Epithelial cell of proximal tubule (primary cell): ENCODE data around the gene COA1. TPM values are rescaled to one million over a fixed set of nuclear protein-coding genes. Genes with fewer than 3 reads are reported as not detected.

Experiments
- DNase-seq: peaks from one replicate; pipeline ENCODE4 v3.0.0-alpha.2; 2011; ENCODE audit warnings: low read depth
- H3K4me3 ChIP-seq: 2 replicates; pipeline ENCODE4 v1.5.1; 2011; ENCODE audit warnings: low read depth, mild to moderate bottlenecking, low read length
- total RNA-seq: library from RNA; depleted of rRNA; stranded (reverse); fragments of >200 nt; gene quantifications from 2 replicates; pipeline ENCODE4 v1.2.3, GENCODE V29; 2015
- TF ChIP-seq, protein P1 (sequence below): conservative IDR thresholded peaks from 2 replicates; pipeline ENCODE4 v1.5.1; 2012; ENCODE audit warnings: low read depth, mild to moderate bottlenecking, low read length

The COA1 gene
- total RNA-seq, 1 donor from 2014 or later, result 54.0 TPM

DNA sequence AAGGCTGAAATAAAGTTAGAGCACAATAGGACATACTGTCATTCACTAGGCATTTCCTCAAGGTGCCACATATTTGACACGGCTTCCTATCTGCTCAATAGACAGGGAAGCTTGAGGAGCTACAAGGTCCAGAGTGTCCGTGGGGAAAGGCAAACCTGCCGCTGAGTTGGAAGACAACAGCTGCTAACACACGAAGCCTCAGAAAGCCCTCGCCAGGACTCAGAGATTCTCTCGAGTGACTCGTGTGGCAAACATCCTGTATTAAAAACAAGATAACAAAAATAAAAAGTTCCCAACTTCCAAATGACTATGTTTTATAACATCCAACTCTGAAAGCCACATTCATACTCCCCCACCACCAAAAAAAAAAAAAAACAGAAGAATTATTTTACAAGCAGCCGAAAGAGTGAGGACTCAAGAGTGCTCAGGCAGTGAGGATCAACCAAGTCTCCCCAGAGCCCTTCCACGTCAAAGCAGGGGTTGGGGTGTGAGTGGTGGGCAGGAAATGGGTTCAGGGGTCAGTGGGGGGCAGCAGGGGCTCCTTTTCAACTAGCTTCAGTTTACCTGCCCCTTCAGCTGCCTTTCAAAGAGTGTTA, 78.8 kb downstream of the COA1 start:
- H3K4me3 ChIP-seq, result no peak overlapping the region
- no peak for DNase-seq
- TF ChIP-seq, protein P1, sequence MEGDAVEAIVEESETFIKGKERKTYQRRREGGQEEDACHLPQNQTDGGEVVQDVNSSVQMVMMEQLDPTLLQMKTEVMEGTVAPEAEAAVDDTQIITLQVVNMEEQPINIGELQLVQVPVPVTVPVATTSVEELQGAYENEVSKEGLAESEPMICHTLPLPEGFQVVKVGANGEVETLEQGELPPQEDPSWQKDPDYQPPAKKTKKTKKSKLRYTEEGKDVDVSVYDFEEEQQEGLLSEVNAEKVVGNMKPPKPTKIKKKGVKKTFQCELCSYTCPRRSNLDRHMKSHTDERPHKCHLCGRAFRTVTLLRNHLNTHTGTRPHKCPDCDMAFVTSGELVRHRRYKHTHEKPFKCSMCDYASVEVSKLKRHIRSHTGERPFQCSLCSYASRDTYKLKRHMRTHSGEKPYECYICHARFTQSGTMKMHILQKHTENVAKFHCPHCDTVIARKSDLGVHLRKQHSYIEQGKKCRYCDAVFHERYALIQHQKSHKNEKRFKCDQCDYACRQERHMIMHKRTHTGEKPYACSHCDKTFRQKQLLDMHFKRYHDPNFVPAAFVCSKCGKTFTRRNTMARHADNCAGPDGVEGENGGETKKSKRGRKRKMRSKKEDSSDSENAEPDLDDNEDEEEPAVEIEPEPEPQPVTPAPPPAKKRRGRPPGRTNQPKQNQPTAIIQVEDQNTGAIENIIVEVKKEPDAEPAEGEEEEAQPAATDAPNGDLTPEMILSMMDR, result no peak

DNA sequence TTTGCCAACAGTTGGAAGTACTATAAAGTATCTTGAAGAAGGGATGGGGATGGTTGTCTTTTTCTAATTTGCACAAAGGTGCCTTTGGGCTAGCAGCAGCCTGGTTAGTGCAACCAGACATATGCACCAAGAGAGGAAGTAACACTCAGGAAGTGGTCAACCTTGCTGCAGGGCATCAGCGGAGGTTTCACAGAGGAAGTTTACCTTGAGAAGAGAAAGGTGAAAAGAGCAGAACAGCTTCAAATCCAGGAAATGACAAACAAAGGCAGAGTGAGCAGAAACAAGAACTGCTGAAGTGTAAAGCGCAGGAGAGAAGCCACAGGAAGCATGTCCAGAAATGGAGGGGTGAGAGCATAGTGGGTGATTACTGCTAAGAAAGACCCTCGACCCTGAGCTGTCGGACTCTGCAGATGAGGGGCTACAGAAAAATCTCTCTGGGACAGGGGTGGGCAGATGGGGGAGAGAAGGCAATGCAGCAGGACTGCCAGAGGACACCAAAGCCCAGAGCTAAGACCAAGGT, 79.5 kb downstream of the COA1 start:
- H3K4me3 ChIP-seq, result no peak overlapping the region
- TF ChIP-seq, protein P1, result no peak
- no peak for DNase-seq

- TF ChIP-seq, protein P1, result no peak
- no peak overlapping the region for H3K4me3 ChIP-seq
- no peak for DNase-seq
Observed at GRCh38 chr7:43648473-43649406, 80.6 kb downstream of the COA1 start.

DNA sequence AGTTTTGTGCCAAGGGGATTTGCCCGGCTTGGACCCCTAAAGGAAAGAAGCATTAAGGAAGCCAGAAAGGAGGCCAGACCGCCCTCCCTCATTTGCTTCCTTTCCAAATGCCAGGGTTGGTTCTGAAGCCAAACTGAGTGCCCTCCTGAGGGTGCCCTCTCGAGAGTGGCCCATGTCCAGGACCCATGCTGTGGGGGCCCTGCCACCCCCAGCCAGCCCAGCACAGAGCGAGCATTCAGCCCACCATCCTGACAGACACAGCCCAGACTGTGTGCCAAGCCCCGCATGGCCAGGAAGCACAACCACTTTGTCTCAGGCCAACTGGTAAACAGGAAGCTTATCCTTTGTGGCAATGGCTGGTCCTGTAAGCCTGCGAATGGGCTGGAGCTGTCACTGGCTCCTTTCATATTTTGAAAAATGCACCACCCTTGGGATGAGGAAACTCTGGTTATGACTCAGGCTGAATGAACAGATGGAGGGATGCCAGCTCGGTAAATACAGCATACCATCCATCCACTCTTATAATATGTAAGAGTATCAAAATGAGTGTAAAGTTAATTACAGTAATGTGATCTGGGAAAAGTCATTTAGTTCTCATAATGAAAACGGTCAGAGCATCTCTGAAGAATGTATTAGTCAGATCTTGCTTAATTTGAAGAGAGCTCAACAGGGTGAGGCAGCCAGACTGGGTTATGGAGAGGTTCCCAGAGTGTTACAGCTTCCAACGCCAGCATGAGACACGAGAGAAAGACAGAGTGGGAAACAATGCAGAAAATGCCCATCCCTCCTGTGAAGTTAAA, 81.5 kb downstream of the COA1 start:
- DNase-seq, result peak; percentile 94
- H3K4me3 ChIP-seq, result no peak overlapping the region
- TF ChIP-seq, protein P1, result no peak

GRCh38 chr7:43647339-43647672, 82.0 kb downstream of the COA1 start:
- no peak for DNase-seq
- TF ChIP-seq, protein P1, result no peak
- no peak overlapping the region for H3K4me3 ChIP-seq

DNA sequence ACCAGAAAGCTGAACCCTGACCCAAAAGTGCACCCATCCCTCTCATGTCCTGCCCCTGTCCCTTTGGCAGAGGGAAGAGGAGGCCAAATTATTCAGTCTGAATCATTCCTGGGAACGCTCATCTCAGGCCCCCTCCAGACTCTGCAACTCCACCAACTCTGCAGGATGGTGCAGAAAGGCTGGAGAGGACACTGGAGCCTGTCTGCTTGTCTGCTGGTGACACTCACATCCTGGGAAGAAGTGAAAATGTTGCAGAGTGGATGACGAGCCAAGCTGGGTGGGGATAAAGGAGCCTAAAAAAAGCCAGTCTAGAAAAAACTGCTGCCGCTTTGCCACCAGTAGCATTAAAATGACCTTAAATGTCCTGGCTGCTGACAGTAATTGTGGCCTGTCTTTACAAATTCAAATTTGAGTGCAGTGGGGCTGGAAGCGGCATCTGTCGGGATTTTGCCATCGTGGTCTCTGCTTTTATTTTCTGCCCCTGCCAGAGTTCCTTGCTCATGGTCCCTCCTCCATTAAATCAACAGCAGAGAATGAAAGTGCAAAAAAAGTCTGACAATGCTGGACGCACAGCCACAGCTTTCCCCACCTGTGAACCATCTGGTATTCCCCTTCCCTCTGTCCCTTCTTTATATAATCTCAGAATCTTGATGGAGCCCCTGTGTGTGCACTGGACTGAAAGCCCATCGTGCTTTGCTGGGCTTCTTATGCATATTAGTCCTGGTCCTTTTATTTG, 82.6 kb downstream of the COA1 start:
- no peak overlapping the region for H3K4me3 ChIP-seq
- TF ChIP-seq, protein P1, result no peak
- DNase-seq, result no peak
